K562 (cell line): ENCODE data around the gene PHKG2. TPM values are rescaled to one million over a fixed set of nuclear protein-coding genes. Genes with fewer than 3 reads are reported as not detected.

Source experiments
- ATF1 ChIP-seq, 2 experiments: fragments of 450-650 bp in 1 of 2; IDR thresholded peaks; 2 replicates each; pipeline ENCODE4 v1.6.1; 2016; ENCODE audit warnings: missing compliant biosample characterization in 1 of 2, missing genetic modification characterization in 1 of 2
- BRCA1 ChIP-seq, 2 experiments: fragments of 450-650 bp in 1 of 2; sonication (generic) in 1 of 2; formaldehyde crosslinking in 1 of 2; IDR thresholded peaks; 2 replicates each; pipeline versions ENCODE4 v1.5.0 to v1.6.1; 2017 to 2020; ENCODE audit warnings: mild to moderate bottlenecking in 1 of 2, missing genetic modification reagents in 1 of 2
- ETV1 ChIP-seq: fragments of 450-650 bp; conservative IDR thresholded peaks from 2 replicates; pipeline ENCODE4 v1.6.1; 2016; ENCODE audit warnings: missing genetic modification characterization, control low read depth, low read depth, missing compliant biosample characterization
- KDM1A ChIP-seq, 2 experiments: fragments of 450-650 bp; IDR thresholded peaks; 2 replicates each; pipeline ENCODE4 v1.6.1; 2016; ENCODE audit warnings: mild to moderate bottlenecking in 2 of 2
- KLF1 ChIP-seq: fragments of 450-650 bp; IDR thresholded peaks from 2 replicates; pipeline ENCODE4 v1.6.1; 2016; ENCODE audit warnings: missing genetic modification characterization, missing compliant biosample characterization
- L3MBTL2 ChIP-seq: fragments of 450-650 bp; IDR thresholded peaks from 2 replicates; pipeline ENCODE4 v1.6.1; 2016; ENCODE audit warnings: mild to moderate bottlenecking, moderate library complexity
- NR2C1 ChIP-seq, 2 experiments: fragments of 450-650 bp; IDR thresholded peaks; 2 replicates each; pipeline ENCODE4 v1.6.1; 2017; ENCODE audit warnings: mild to moderate bottlenecking in 2 of 2, antibody characterized with exemption in 1 of 2, inconsistent platforms in 1 of 2, missing compliant biosample characterization in 1 of 2, missing genetic modification characterization in 1 of 2
- NRF1 ChIP-seq, 2 experiments: fragments of 450-650 bp; IDR thresholded peaks in 1 of 2; conservative IDR thresholded peaks in 1 of 2; 2 replicates each; pipeline ENCODE4 v1.6.1; 2014; ENCODE audit warnings: mild to moderate bottlenecking in 2 of 2
- RFX5 ChIP-seq: IDR thresholded peaks from 2 replicates; pipeline ENCODE4 v1.6.1; 2011; ENCODE audit warnings: low read depth, mild to moderate bottlenecking, improper control_type of control experiment, low read length
- SIRT6 ChIP-seq: IDR thresholded peaks from one replicate; pipeline ENCODE4 v1.6.1; 2012; ENCODE audit warnings: low read depth, mild to moderate bottlenecking, control low read depth, inconsistent platforms, low read length, moderate library complexity
- XRCC4 ChIP-seq: IDR thresholded peaks from one replicate; pipeline ENCODE4 v1.6.1; 2011; ENCODE audit not compliant: insufficient read depth, insufficient read length; ENCODE audit errors: extremely low read depth
- ZEB2 ChIP-seq: fragments of 450-650 bp; IDR thresholded peaks from 2 replicates; pipeline ENCODE4 v1.6.1; 2016
- ZNF311 ChIP-seq: fragments of 250-450 bp; sonication (Bioruptor Pico); IDR thresholded peaks from 2 replicates; pipeline ENCODE4 v1.4.0; 2020; ENCODE audit warnings: mild to moderate bottlenecking, moderate library complexity
- polyA plus RNA-seq, 8 experiments: library from polyadenylated mRNA; depleted of rRNA in 4 of 8; stranded (reverse) in 5 of 8; unstranded in 3 of 8; fragments of >200 nt; fragmentation: Nextera tagmentation in 2 of 8; fragmentation: Illumina TruSeq in 1 of 8; extraction: Ambion mirVana in 2 of 8; extraction: Trizol in 1 of 8; gene quantifications; 2 replicates each; pipeline versions ENCODE4 v1.2.1 to v1.2.3, GENCODE V29; 2011 to 2014; ENCODE audit warnings: inconsistent platforms in 1 of 8, missing spikeins in 1 of 8
- total RNA-seq, 7 experiments: library from RNA; depleted of rRNA in 6 of 7; stranded (reverse); fragments of >200 nt in 6 of 7; fragmentation: Illumina TruSeq in 2 of 7; extraction: Trizol in 2 of 7; gene quantifications; 2 replicates each; pipeline versions ENCODE4 v1.2.1 to v1.2.3, GENCODE V29; 2011 to 2021; ENCODE audit warnings: low replicate concordance in 1 of 7
- TF ChIP-seq, protein P1 (sequence below): fragments of 450-650 bp; IDR thresholded peaks from 2 replicates; pipeline ENCODE4 v1.6.1; 2016; ENCODE audit warnings: low read depth, mild to moderate bottlenecking, moderate library complexity
- TF ChIP-seq, protein P2 (sequence below): sonication (generic); formaldehyde crosslinking; IDR thresholded peaks from 2 replicates; pipeline ENCODE4 v1.8.1; 2023; ENCODE audit warnings: mild to moderate bottlenecking, missing genetic modification reagents
- TF ChIP-seq, protein P3 (sequence below): fragments of 250-450 bp; sonication (Bioruptor Pico); IDR thresholded peaks from 2 replicates; pipeline ENCODE4 v1.6.1; 2021; ENCODE audit warnings: mild to moderate bottlenecking
- TF ChIP-seq, protein P4 (sequence below): fragments of 450-650 bp; IDR thresholded peaks from 2 replicates; pipeline ENCODE4 v1.6.1; 2016; ENCODE audit warnings: borderline replicate concordance

Gene PHKG2
- total and polyA plus RNA-seq, 9 of the 15 experiments (the other 6 are each of a cell fraction or from before 2014, with no cell fraction given): 5.8 to 54.2 (median 30.7) TPM

DNA sequence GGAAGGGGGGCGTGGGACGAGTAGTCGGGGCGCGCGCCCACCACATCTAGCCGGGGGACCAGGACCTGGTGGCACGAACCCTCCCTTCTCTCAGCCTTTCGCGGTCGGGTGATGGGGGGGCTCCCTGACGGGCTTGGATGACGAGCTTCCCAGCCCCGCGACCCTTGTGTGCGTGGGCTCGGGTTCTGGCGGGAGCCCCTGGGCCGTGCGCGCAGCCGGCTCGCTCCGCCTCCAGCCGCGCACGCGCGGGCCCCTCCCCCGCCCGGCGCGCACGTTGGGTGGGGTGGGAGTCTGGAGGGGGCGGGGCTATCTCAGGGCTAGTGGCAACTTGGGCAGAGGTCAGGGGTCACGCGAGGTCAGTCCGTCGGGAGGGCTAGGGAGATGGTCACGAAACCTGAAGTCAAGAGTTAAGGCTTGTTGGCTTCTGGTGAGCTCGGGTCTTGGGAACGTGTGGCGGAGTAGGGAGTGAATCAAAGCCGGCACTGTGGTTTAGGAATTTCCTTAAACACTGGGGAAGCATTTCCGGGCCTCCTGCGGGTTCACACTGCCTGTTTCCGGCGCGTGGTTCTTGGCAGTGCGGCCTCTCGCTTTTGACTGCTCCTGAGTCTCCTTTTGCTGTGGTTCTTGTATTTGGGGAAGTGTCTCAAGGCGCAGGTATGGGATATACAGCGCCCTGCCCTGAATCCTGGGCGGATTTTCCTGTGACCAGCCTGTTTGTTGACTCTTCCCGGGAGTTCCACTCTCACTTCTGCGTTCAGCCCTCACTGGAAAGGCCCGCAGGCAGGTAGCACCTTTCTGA is 49.2 kb upstream of the PHKG2 start, which contains the start of gene SRCAP (continued):
- TF ChIP-seq, protein P1, sequence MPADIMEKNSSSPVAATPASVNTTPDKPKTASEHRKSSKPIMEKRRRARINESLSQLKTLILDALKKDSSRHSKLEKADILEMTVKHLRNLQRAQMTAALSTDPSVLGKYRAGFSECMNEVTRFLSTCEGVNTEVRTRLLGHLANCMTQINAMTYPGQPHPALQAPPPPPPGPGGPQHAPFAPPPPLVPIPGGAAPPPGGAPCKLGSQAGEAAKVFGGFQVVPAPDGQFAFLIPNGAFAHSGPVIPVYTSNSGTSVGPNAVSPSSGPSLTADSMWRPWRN: peak; percentile 44; the same call in 1 of the 2 replicates
- TF ChIP-seq RFX5 (0 out of 2 replicates have a peak, but pooled peaks have one; percentile 40), BRCA1 (IDR thresholded peaks at IDR 0.05) (no peak), BRCA1 (CRISPR knock-in tag; IDR thresholded peaks at IDR 0.05) (peak; percentile 30; the same call in 1 of the 2 replicates), L3MBTL2 (peak; percentile 35; the same call in 1 of the 2 replicates), SIRT6 (no peak), NR2C1 (IDR thresholded peaks at IDR 0.05) (peak; percentile 99), NR2C1 (tag; IDR thresholded peaks at IDR 0.05) (peak; percentile 99), ATF1 (CRISPR knock-in tag; IDR thresholded peaks at IDR 0.05) (no peak), ATF1 (tag; IDR thresholded peaks at IDR 0.05) (0 out of 2 replicates have a peak, but pooled peaks have one; percentile 18), ETV1 (tag) (peak; percentile 70), ZEB2 (0 out of 2 replicates have a peak, but pooled peaks have one; percentile 21), ZNF311 (peak; percentile 24; the same call in 1 of the 2 replicates), KDM1A (IDR thresholded peaks at IDR 0.05) (peak in 1 of 2 experiments; percentile 14; a peak in 1 of 4 replicates), KLF1 (tag) (0 out of 2 replicates have a peak, but pooled peaks have one; percentile 26), XRCC4 (no peak), NRF1 (conservative IDR thresholded peaks at IDR 0.05 in 1 of 2, IDR thresholded peaks at IDR 0.05 in 1 of 2) (peak; percentile 88 to 90; a peak in 2 of 4 replicates)
- TF ChIP-seq, protein P2, sequence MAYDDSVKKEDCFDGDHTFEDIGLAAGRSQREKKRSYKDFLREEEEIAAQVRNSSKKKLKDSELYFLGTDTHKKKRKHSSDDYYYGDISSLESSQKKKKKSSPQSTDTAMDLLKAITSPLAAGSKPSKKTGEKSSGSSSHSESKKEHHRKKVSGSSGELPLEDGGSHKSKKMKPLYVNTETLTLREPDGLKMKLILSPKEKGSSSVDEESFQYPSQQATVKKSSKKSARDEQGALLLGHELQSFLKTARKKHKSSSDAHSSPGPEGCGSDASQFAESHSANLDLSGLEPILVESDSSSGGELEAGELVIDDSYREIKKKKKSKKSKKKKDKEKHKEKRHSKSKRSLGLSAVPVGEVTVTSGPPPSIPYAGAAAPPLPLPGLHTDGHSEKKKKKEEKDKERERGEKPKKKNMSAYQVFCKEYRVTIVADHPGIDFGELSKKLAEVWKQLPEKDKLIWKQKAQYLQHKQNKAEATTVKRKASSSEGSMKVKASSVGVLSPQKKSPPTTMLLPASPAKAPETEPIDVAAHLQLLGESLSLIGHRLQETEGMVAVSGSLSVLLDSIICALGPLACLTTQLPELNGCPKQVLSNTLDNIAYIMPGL (CRISPR knock-in tag): peak; percentile 70; the same call in 1 of the 2 replicates
- TF ChIP-seq, protein P3, sequence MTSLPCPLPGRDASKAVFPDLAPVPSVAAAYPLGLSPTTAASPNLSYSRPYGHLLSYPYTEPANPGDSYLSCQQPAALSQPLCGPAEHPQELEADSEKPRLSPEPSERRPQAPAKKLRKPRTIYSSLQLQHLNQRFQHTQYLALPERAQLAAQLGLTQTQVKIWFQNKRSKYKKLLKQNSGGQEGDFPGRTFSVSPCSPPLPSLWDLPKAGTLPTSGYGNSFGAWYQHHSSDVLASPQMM (CRISPR knock-in tag): no peak
- TF ChIP-seq, protein P4, sequence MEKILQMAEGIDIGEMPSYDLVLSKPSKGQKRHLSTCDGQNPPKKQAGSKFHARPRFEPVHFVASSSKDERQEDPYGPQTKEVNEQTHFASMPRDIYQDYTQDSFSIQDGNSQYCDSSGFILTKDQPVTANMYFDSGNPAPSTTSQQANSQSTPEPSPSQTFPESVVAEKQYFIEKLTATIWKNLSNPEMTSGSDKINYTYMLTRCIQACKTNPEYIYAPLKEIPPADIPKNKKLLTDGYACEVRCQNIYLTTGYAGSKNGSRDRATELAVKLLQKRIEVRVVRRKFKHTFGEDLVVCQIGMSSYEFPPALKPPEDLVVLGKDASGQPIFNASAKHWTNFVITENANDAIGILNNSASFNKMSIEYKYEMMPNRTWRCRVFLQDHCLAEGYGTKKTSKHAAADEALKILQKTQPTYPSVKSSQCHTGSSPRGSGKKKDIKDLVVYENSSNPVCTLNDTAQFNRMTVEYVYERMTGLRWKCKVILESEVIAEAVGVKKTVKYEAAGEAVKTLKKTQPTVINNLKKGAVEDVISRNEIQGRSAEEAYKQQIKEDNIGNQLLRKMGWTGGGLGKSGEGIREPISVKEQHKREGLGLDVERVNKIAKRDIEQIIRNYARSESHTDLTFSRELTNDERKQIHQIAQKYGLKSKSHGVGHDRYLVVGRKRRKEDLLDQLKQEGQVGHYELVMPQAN: peak; percentile 88; the same call in 1 of the 2 replicates
